HG03108 (cell line): Measurements from ENCODE around the gene TMCC3.
"Not testable (repeated sequence)": the region's sequence is repeated elsewhere in the genome, so short reads cannot be mapped to it uniquely, and the experiment has no call there.

Source experiments
- ATAC-seq: cut with Tn5 transposase; IDR thresholded peaks from one replicate; pipeline ENCODE4 v1.9.1; 2021; ENCODE audit warnings: moderate library complexity; ENCODE audit not compliant: unreplicated experiment

The TMCC3 gene, protein sequence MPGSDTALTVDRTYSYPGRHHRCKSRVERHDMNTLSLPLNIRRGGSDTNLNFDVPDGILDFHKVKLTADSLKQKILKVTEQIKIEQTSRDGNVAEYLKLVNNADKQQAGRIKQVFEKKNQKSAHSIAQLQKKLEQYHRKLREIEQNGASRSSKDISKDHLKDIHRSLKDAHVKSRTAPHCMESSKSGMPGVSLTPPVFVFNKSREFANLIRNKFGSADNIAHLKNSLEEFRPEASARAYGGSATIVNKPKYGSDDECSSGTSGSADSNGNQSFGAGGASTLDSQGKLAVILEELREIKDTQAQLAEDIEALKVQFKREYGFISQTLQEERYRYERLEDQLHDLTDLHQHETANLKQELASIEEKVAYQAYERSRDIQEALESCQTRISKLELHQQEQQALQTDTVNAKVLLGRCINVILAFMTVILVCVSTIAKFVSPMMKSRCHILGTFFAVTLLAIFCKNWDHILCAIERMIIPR

DNA sequence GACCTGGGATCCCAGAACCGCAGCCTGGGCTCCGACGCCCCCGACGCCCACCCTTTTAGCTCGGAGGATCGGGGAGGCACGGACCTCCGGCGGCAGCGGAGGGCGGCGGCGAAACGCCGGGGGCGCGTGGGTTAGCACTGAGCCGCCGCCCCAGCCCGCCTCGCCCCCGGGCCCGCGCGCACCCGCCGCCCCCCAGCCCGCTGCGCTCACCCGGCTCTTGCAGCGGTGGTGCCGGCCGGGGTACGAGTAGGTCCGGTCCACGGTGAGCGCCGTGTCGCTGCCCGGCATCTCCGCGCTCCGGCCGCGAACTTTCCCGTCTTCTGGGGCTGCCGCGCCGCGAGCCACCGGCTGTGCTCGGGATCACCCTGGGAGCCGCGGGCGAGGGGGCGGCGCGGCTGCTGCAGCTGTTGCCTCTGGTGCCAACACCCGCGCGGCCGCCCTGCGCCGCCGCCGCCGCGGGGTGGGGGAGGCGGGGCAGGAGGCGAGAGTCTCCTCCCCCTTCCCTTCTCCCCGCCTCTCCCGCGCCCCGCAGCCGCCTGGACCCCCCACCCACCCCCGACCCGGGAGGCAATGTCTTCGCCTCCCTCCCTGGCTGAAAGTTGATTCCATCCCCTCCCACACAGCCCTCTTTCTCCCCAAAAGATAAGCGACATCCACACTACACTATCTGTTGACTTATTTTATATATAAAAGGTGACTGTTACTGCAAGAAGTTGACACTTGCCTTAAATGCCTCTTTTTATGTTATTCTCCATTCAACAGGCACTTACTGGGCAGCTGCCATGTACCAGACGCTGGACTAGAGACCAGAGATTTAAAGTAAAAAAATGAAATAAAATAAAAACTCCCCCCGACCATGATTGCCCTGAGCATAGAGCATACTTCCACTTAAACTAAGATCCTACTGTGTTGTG lies at the start of gene TMCC3:
TMCC3 (minus strand) TSS at position 415 of the 914 bp plus-strand sequence; CDS start at position 288, 127 bp downstream.
- ATAC-seq = peak; percentile 57

GRCh38 chr12:94699801-94700200 lies 49.4 kb upstream of the TMCC3 start:
- ATAC-seq = no peak

- no peak for ATAC-seq
Measured at GRCh38 chr12:94698578-94698977, 48.2 kb upstream of the TMCC3 start.

- ATAC-seq = no peak
Measured at GRCh38 chr12:94697631-94698030, 47.3 kb upstream of the TMCC3 start.

DNA sequence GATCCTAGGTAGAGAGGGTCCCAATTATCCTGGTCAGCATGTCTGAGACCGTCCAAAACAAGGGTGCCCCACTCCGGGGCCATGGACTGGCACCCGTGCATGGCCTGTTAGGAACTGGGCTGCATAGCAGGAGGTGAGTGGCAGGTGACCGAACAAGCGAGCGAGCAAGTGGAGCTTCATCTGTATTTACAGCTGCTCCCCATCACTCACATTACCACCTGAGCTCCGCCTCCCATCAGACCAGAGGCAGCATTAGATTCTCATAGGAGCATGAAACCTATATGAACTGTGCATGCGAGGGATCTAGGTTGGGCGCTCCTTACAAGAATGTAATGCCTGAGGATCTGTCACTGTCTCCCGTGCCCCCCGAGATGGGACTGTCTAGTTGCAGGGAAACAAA lies 44.4 kb upstream of the TMCC3 start:
- ATAC-seq = no peak

DNA sequence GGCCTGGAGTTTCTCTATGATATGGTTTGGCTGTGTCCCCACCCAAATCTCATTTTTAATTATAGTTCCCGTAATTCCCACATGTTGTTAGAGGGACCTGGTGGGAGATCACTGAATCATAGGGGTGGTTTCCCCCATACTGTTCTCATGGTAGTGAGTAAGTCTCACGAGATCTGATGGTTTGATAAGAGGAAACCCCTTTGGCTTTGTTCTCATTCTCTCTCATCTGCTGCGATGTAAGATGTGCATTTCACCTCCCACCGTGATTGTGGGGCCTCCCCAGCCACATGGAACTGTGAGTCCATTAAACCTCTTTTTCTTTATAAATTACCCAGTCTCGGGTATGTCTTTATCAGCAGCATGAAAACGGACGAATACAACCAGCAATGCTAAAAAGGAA lies 42.5 kb upstream of the TMCC3 start:
- not testable (repeated sequence) for ATAC-seq

DNA sequence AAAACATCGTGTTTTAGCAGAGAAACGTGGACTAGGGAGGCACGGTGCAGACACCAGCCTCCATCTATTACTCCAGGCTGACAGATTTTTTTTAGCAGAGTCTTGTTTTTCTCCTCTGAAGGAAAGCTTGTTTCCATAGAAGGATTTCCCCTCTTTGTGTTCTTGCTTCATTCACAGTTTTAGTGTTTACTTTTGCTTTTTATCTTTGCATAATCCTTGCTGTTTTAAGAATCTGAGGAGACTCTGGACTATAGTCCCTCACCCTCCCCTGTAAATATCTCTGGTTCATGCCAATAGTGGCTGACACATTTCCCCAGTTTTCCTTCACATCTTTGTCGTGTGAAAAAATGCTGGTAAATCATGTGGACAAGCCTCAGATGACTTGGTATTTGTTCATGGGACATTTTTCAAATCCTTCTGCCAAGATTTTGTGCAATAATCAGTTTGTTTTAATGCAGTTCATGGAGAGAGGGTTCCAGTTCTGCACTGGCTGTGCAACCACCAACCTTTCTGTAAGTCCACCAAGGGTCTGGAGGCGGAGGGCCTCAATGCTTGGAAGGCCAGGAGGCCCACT lies 39.9 kb upstream of the TMCC3 start:
- ATAC-seq = no peak

GRCh38 chr12:94689646-94690036 lies 39.3 kb upstream of the TMCC3 start:
- no peak for ATAC-seq

- no peak for ATAC-seq
Measured at GRCh38 chr12:94689002-94689645, 38.8 kb upstream of the TMCC3 start.

DNA sequence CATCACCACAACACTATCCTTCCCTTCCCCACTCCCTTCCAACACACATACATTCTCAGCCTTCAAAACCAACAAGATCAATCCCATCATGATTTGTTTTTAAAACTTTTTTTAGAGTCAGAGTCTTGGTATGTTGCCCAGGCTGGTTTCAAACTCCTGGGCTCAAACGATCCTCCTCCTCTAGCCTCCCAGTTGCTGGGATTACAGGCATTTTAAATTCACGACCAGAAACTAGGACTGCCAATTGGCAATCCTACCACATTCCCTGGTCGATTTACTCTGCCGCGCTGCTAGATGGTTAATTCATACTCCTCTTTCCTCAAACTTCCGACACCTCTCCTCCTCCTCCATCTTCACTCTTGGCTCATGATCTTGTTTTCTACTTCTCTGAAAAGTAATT lies 37.5 kb upstream of the TMCC3 start:
- no peak for ATAC-seq

DNA sequence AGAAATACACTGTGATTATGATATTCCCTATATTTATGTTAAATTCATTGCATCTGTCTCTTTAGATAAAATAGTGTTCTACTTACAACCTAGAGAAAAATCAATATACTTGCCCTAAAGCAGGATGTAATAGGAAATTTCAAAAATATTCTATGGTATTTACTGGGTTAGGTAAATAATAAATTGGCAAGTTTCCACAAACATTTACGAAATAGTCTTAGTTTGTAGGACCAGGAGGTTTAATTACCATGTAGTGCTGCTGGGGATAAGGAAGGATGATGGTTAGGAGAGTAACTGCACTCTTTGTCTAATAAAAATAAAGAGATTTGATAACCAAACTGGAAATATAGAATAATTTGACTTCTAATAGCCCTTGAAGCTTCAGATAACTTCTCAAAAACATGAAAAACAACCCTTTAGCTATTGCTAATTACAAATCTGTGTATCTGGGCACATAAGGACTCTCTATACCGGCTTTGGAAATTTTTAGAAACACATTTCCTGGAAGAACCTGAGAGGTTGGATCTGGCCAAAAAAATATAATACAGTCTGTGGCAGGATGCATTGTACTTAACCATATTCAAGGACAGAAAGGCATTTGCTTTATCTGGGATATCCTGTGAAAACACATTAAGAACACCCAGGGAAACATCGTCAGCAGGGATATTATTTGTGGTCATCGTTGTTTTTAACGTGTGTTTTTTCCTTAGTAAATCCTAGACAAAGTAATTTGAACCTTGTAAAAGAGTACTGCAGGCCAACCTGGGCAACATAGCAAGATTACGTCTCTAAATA lies 36.7 kb upstream of the TMCC3 start:
- ATAC-seq = no peak

GRCh38 chr12:94684416-94685142 lies 34.2 kb upstream of the TMCC3 start:
- no peak for ATAC-seq

DNA sequence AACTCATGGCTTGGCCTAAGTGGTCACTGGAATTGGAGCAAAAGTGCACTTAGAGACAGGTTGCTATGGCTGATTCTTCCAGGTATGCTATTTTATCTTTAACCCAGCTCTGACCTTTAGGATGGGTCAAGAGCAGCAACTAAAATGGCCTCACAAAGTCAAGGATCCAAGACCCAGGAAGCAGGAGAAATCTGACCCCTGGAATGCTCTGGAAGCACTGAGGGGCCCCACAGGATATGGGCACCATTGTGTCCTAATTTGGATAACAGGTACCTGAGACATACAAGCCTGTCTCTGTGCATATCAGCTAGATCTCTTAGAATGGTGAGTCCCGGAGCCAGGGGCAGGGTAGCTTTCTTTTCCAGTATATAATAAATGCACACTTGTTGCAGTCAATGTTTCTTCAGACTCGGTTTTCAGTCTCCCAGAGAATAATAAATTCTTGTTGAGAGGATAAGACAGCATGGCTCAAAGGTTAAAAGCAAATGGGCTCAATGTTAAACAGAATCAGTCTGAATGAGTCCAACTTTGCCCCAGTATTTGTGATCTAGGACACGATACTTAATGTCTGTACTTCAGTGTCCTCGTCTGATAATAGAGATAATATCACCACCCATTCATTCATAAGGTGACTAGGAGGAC lies 29.3 kb upstream of the TMCC3 start:
- ATAC-seq = no peak

DNA sequence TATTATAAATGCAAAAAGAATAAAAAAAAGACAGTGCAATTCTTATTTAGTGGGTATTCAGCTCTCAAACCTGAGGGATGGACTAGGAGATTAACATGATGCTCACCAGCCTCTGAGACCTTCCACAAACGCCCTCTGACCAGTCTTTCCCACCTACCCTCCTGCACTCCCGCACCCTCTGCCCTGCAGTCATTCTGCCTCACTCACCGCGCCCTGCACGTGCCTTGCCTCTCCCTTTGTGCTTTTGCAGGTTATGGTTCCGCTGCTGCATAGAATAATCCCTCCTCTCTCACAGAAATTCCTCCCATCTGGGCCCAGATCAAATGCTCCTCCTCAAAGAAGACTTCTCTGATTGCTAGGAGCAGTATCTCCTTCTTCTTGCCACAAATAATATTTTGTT lies 28.5 kb upstream of the TMCC3 start:
- ATAC-seq = no peak

DNA sequence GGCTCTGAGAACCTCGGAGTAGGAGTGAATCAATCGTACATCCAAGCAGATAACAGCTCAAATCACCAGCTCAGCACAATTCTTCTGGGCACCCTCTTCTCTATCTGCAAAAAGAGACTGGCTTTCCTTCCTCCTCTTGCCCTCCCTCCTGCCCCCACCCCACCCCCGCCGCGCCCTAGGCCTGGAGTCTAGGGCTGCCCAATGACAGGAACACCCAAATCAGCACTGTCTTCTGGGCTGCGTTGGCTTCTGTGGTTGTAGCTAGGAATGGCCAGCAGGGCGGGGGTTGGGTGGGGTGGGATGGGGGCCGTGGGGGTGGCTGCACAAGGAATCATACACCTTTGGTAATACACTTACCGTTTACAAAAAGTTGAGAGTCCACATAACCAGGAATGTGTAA lies 28.0 kb upstream of the TMCC3 start:
- no peak for ATAC-seq

GRCh38 chr12:94677778-94678177 lies 27.4 kb upstream of the TMCC3 start:
- no peak for ATAC-seq

GRCh38 chr12:94676922-94677321 lies 26.6 kb upstream of the TMCC3 start:
- ATAC-seq = no peak

DNA sequence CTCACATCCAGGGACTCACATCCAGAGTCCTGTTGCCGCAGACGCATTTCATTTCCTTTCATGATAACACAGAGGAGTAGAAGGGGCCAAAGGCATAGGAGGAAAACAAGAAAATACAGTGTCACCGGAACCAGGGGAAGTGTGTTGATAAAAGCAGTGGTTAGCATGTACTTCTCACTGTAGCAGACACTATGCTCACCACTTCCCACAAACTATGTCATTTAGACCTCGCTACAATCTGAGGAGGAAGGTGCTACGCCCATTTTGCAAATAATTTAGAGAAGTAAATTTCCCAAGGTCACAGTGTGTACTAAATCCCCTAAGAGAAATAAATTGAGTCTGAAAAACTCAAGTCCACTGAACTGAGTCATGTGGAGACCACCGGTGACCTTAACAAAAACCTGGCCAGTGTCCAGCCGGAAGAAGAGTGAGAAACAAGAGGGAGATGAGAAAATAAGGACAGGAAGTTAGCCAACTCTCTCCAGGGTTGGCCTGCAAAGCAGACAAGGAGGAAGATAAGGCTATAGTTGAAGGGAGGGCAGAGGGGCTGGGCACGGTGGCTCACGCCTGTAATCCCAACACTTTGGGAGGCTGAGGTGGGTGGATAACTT lies 25.8 kb upstream of the TMCC3 start:
- ATAC-seq = peak; percentile 68

GRCh38 chr12:94674835-94675234 lies 24.5 kb upstream of the TMCC3 start:
- ATAC-seq = no peak
